Measurements from ENCODE around the gene CBFA2T2.
A peak's percentile ranks its signal among the peaks of the same experiment; 100 is the strongest.

The CBFA2T2 gene

DNA sequence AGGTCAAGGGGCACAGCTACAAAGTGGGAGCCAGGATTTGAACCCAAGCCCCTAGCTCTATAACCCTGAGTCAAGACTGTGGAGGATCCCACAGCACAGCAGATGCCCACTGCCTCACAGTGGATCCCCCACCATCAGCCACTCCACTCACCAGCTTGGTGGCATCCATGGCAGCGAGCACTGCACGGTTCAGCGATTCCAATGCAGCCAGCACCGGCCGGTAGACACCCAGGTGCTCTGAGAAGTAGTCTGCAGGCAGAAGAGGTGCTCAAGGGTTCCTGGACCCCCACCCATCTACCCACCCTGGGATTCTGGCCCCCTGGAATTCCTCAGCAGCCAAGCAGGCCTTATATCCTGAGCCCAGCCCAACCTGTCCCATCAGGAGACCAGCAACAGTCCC is 179.3 kb downstream of the CBFA2T2 start:
- DNase-seq (ENCODE audit: low read depth) = no peak
- H3K4me3 ChIP-seq (replicated peaks; ENCODE audit: low read depth, low read length) = no peak overlapping the region
- TF ChIP-seq, protein P1, sequence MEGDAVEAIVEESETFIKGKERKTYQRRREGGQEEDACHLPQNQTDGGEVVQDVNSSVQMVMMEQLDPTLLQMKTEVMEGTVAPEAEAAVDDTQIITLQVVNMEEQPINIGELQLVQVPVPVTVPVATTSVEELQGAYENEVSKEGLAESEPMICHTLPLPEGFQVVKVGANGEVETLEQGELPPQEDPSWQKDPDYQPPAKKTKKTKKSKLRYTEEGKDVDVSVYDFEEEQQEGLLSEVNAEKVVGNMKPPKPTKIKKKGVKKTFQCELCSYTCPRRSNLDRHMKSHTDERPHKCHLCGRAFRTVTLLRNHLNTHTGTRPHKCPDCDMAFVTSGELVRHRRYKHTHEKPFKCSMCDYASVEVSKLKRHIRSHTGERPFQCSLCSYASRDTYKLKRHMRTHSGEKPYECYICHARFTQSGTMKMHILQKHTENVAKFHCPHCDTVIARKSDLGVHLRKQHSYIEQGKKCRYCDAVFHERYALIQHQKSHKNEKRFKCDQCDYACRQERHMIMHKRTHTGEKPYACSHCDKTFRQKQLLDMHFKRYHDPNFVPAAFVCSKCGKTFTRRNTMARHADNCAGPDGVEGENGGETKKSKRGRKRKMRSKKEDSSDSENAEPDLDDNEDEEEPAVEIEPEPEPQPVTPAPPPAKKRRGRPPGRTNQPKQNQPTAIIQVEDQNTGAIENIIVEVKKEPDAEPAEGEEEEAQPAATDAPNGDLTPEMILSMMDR (IDR thresholded peaks at IDR 0.05; ENCODE audit: low read length, missing control alignments) = no peak

DNA sequence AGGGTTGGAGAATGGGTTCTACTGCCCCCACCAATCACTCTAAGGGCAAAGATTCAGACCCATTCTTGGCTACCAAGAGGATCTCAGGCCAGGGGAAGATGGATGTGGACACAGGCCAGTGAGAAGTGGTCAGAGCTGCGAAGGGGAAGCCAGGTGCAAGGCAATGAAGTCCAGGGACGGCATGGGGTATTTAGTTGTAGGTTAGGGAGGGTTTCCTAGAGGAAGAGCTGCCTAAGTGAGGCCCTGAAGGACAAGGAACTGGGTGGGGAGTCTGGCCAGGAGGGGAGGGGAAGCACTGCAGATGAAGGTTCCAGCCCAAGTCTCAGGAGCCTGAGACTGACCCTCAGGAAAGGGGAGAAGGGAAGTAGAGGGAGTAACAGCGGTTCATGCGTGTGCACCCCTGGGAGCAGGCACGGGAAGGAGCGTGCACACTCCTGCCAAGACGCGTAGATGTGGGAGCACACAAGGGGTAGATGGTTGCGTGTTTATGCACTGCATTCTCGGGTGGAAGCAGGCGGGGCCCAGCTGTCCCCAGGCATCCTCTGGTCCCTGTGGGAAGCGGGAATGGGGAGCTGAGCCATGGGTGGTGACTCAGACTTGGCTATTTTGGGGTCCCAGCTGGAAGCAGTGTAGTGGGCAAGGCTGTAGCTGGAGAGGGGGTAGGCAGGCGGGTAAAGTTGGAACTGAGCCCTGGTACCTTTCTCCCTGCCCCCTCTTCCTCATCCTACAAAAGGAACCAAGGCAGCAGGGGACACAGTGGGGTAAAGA is 180.2 kb downstream of the CBFA2T2 start:
- H3K4me3 ChIP-seq (replicated peaks; ENCODE audit: low read depth, low read length) = no peak overlapping the region
- no peak for DNase-seq (ENCODE audit: low read depth)
- TF ChIP-seq, protein P1 (IDR thresholded peaks at IDR 0.05; ENCODE audit: low read length, missing control alignments) = no peak

DNA sequence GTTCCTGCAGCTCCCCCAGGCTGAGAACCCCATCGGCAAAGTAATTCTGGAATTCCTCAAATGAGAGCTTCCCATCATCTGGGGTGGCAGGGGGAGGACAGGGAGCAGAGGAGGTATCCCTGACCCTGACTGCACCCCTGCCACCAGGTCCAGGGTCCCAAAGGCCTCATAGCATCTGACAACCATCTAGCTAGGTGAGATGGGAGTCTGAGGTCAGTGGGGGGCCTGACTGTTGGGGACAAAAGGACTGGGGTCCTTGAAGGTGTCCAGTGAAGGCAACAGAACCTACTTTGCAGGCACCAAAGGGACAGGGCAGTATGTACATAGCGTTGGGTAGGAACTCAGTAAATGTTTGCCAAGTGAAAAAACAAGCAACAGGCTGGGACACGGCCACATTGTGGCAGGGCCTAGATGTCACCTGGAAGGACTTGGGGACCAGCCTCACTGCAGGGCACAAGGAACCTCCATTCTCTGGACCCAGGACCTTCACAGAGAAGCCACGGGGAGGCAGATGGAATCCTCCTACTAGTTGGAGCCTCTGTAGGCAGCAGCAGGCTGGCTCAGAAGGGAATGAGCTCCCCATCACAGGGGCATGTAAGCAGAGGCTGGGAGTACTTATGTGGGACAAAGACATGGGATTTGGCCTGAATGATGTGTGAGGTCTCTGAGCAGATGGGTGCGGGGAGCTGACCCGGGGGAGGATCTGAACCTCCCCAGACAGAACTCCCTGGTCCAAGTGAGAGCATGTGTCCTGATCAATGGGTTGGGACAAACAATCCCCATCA is 181.0 kb downstream of the CBFA2T2 start:
- no peak overlapping the region for H3K4me3 ChIP-seq (replicated peaks; ENCODE audit: low read depth, low read length)
- DNase-seq (ENCODE audit: low read depth) = no peak
- TF ChIP-seq, protein P1 (IDR thresholded peaks at IDR 0.05; ENCODE audit: low read length, missing control alignments) = no peak

DNA sequence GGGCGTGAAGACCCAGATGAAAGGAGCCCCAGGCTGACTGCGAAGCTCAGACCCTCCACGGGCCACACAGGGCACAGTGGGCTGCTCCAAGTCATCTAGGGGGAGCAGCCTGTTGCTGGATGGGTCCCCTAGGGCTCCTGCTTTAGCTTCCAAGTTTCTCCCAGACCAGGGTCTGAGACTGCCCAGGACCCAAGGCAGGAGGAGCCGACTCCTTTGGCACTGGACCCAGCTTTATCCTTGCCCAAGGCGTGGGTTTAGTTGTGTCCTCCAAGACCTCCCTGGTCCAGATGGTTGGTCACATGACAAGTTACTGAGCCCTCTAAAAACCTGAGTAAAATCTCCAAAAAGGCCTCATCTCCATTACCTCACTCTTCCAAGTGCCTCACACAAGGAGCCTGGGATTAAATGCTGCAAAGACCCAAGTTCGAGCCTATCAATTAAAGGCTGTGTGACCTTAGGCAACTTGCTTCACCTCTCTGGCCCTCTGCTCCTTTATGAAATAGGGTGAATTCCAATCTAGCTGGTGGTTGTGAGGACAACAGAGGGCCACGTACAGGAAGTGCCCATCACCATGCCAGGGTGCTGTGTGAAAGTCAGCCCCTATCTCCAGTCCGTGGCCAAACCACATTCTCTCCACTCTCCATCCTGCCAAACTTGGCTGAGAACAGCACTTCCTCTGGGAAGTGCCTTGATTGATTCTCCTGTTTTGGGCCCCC is 181.8 kb downstream of the CBFA2T2 start:
- TF ChIP-seq, protein P1 (IDR thresholded peaks at IDR 0.05; ENCODE audit: low read length, missing control alignments) = no peak
- no peak overlapping the region for H3K4me3 ChIP-seq (replicated peaks; ENCODE audit: low read depth, low read length)
- DNase-seq (ENCODE audit: low read depth) = no peak

DNA sequence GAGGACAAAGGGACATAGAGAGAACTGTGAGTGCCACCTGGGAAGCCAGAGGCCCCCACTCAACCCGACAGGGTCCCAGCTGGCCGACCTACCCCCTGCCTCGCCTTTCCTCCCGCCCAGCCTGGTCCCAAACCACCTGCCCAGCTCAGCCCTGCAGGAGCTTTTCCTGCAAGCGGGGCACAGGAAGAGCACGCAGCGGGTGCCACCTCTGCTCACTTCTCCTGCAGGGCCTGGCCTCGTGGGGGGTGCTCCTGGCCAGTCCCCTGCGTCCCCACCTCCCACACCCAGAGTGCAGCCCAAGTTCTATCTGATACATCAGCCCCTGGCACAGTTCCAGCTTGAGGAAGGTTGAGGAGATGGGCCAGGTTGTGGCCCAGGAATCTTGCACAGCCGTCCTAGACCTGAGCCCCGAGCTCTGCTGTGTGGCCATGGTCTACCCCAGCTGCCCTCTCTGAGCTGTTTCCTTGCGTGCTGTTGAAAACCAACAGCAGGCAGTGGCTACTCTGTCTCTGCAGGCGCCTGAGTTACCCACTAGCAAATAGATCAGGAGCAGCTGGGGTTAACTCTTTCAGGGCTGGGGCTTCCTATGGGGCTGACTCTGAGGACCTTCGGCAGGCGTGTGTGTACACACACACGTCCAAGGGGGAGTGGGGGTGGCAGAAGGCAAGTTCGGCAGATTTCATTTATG is 182.7 kb downstream of the CBFA2T2 start:
- TF ChIP-seq, protein P1 (IDR thresholded peaks at IDR 0.05; ENCODE audit: low read length, missing control alignments) = no peak
- no peak for DNase-seq (ENCODE audit: low read depth)
- H3K4me3 ChIP-seq (replicated peaks; ENCODE audit: low read depth, low read length) = peak overlapping the region; percentile 74

DNA sequence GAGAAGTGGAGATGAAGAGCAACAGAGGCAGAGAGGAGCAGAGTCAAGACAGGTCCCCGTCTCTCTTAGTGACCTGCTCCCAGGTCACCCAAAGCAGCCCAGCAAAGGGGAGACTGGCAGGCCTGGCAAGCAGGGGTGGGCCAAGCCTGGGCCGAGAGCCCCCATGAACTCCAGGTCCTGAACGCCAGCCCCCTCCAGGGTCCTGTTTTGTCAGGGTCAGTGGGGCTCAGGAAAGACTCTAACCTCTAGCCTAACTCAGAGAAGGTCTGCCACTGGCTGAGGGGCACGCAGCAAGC is 183.2 kb downstream of the CBFA2T2 start:
- H3K4me3 ChIP-seq (replicated peaks; ENCODE audit: low read depth, low read length) = peak overlapping the region; percentile 74
- TF ChIP-seq, protein P1 (IDR thresholded peaks at IDR 0.05; ENCODE audit: low read length, missing control alignments) = no peak

More for the DNA sequence above, 183.2 kb downstream of the CBFA2T2 start:
- no peak for DNase-seq (ENCODE audit: low read depth)
